ENCODE measurements around the gene RRM1. TPM values are rescaled to one million over a fixed set of nuclear protein-coding genes. Genes with fewer than 3 reads are reported as not detected.
"Not testable (repeated sequence)": the region's sequence is repeated elsewhere in the genome, so short reads cannot be mapped to it uniquely, and the experiment has no call there.

The RRM1 gene
- total RNA-seq, 1 donor from 2014 or later = 128 TPM

- no peak overlapping the region for H3K4me3 ChIP-seq (ENCODE audit: low read depth, low read length)
- no peak for DNase-seq (ENCODE audit: low read depth)
- TF ChIP-seq CTCF (conservative IDR thresholded peaks at IDR 0.05; ENCODE audit: low read depth, low read length) = no peak
Measured at GRCh38 chr11:4146772-4147098, 52.1 kb downstream of the RRM1 start.

- H3K4me3 ChIP-seq (ENCODE audit: low read depth, low read length) = no peak overlapping the region
- TF ChIP-seq CTCF (conservative IDR thresholded peaks at IDR 0.05; ENCODE audit: low read depth, low read length) = no peak
- no peak for DNase-seq (ENCODE audit: low read depth)
Measured at GRCh38 chr11:4154503-4154902, 59.9 kb downstream of the RRM1 start.

- H3K4me3 ChIP-seq (ENCODE audit: low read depth, low read length) = no peak overlapping the region
- no peak for TF ChIP-seq CTCF (conservative IDR thresholded peaks at IDR 0.05; ENCODE audit: low read depth, low read length)
- DNase-seq (ENCODE audit: low read depth) = no peak
Measured at GRCh38 chr11:4156571-4156970, 62.0 kb downstream of the RRM1 start.

GRCh38 chr11:4158818-4159217 lies 64.2 kb downstream of the RRM1 start:
- DNase-seq (ENCODE audit: low read depth); H3K4me3 ChIP-seq (ENCODE audit: low read depth, low read length): not testable (repeated sequence)

GRCh38 chr11:4161305-4161704 lies 66.7 kb downstream of the RRM1 start:
- DNase-seq (ENCODE audit: low read depth) = no peak

GRCh38 chr11:4164884-4165590 lies 70.4 kb downstream of the RRM1 start:
- DNase-seq (ENCODE audit: low read depth) = no peak
- no peak overlapping the region for H3K4me3 ChIP-seq (ENCODE audit: low read depth, low read length)
- no peak for TF ChIP-seq CTCF (conservative IDR thresholded peaks at IDR 0.05; ENCODE audit: low read depth, low read length)

More at GRCh38 chr11:4161305-4161704, 66.7 kb downstream of the RRM1 start:
- TF ChIP-seq CTCF (conservative IDR thresholded peaks at IDR 0.05; ENCODE audit: low read depth, low read length) = no peak
- no peak overlapping the region for H3K4me3 ChIP-seq (ENCODE audit: low read depth, low read length)

- no peak overlapping the region for H3K4me3 ChIP-seq (ENCODE audit: low read depth, low read length)
- no peak for DNase-seq (ENCODE audit: low read depth)
- no peak for TF ChIP-seq CTCF (conservative IDR thresholded peaks at IDR 0.05; ENCODE audit: low read depth, low read length)
Measured at GRCh38 chr11:4167292-4167691, 72.7 kb downstream of the RRM1 start.

Data from epithelial cell of proximal tubule (primary cell).